Hepatocyte (in vitro differentiated cells): ENCODE measurements around the gene SOS1. TPM values are rescaled to one million over a fixed set of nuclear protein-coding genes. Genes with fewer than 3 reads are reported as not detected.

Source experiments
- DNase-seq: peaks from one replicate; pipeline ENCODE4 v3.0.0-alpha.2; 2016; ENCODE audit warnings: low spot score
- H2AFZ ChIP-seq: fragments of 200-600 bp; sonication (generic); 2 replicates; pipeline ENCODE4 v1.6.0; 2016; ENCODE audit warnings: antibody characterized with exemption, mild to moderate bottlenecking
- H3K27ac ChIP-seq: fragments of 200-600 bp; sonication (generic); 2 replicates; pipeline ENCODE4 v1.5.1; 2016; ENCODE audit warnings: mild to moderate bottlenecking
- H3K27me3 ChIP-seq: fragments of 200-600 bp; sonication (generic); 2 replicates; pipeline ENCODE4 v1.6.1; 2016
- H3K36me3 ChIP-seq: fragments of 200-600 bp; sonication (generic); replicated peaks from 2 replicates; pipeline ENCODE4 v1.5.1; 2016; ENCODE audit warnings: low read depth; ENCODE audit not compliant: insufficient read depth
- H3K4me1 ChIP-seq: fragments of 200-600 bp; sonication (generic); 2 replicates; pipeline ENCODE4 v1.5.1; 2016; ENCODE audit warnings: mild to moderate bottlenecking, moderate library complexity; ENCODE audit not compliant: insufficient read depth
- H3K4me2 ChIP-seq: fragments of 200-600 bp; sonication (generic); 2 replicates; pipeline ENCODE4 v1.6.0; 2016
- H3K4me3 ChIP-seq: fragments of 200-600 bp; sonication (generic); 2 replicates; pipeline ENCODE4 v1.5.1; 2016; ENCODE audit warnings: mild to moderate bottlenecking
- H3K79me2 ChIP-seq: fragments of 200-600 bp; sonication (generic); 2 replicates; pipeline ENCODE4 v1.6.0; 2017; ENCODE audit warnings: mild to moderate bottlenecking
- H3K9me2 ChIP-seq: fragments of 200-600 bp; sonication (generic); replicated peaks from 2 replicates; pipeline ENCODE4 v1.6.0; 2017; ENCODE audit warnings: mild to moderate bottlenecking; ENCODE audit not compliant: insufficient read depth
- H3K9me3 ChIP-seq: fragments of 200-600 bp; sonication (generic); 2 replicates; pipeline ENCODE4 v1.5.1; 2016; ENCODE audit warnings: low read depth, mild to moderate bottlenecking
- H4K20me1 ChIP-seq: fragments of 200-600 bp; sonication (generic); 2 replicates; pipeline ENCODE4 v1.6.0; 2016; ENCODE audit warnings: mild to moderate bottlenecking; ENCODE audit not compliant: insufficient read depth, poor library complexity, severe bottlenecking
- EZH2 ChIP-seq: fragments of 200-600 bp; sonication (generic); IDR thresholded peaks from 2 replicates; pipeline ENCODE4 v1.6.1; 2016; ENCODE audit warnings: antibody characterized with exemption, mild to moderate bottlenecking, borderline replicate concordance
- EZH2phosphoT487 ChIP-seq: fragments of 200-600 bp; sonication (generic); IDR thresholded peaks from one replicate; pipeline ENCODE4 v1.6.1; 2018; ENCODE audit warnings: antibody characterized with exemption, mild to moderate bottlenecking, low read depth, moderate library complexity; ENCODE audit not compliant: unreplicated experiment, severe bottlenecking
- WGBS: methylation state at CpG from one replicate; pipeline ENCODE4 v1.1.6; 2016; ENCODE audit warnings: low lambda C conversion rate; ENCODE audit errors: missing lambda C conversion rate; 5-methylcytosine and 5-hydroxymethylcytosine counted together
- polyA plus RNA-seq: library from polyadenylated mRNA; unstranded; fragments of >200 nt; fragmentation: Nextera tagmentation; extraction: Ambion mirVana; gene quantifications from 2 replicates; pipeline ENCODE4 v1.2.1, GENCODE V29; 2016
- total RNA-seq: library from RNA; depleted of rRNA; stranded (reverse); fragments of >200 nt; gene quantifications from 2 replicates; pipeline ENCODE4 v1.2.3, GENCODE V29; 2014
- TF ChIP-seq, protein P1 (sequence below): fragments of 200-600 bp; sonication (generic); IDR thresholded peaks from 2 replicates; pipeline ENCODE4 v1.5.1; 2016; ENCODE audit warnings: antibody characterized with exemption, mild to moderate bottlenecking; ENCODE audit not compliant: poor library complexity

The SOS1 gene
- 34.6 and 48.4 TPM in 2 replicates for total RNA-seq
- 11.9 and 14.4 TPM in 2 replicates for polyA plus RNA-seq

DNA sequence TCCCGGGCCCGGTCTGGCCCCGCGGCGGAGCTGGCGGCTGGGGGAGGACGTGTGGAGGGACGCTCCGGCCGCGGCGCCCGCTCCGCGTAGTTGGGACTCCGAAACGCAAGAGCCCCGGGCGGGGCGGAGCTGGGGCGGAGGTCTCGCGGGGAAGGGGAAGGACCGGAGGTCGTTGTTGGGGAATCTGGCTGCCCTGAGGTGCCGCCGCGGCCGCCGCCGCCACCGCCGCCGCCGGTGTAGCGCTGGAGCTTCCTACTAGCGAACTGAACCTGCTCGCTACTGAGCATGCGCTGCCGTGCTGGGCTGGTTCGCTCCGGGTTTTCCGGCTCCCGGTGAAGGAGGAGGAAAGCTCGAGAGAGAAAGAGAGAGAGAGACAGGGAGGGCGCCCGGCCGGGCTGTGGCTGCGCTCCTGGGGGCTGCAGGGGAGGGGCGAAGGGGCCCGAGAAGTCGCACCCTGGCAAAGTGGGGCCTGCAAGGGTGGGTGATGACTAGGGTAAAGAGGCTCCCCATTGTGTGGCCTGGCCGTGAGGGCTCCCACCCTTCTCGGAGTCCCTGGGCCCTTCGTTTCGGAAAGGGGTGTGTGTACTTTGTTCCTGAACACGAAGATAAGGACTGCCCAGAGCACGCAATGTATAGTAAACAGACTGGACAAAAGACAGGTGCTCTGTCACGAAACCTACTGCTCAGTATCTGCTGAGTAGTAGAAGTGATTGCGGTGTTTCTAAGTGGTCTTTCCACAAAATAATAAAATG, at the start of gene SOS1:
SOS1 (minus strand) TSS at position 281 of the 752 bp plus-strand sequence. CDS start 629 bp downstream, outside the sequence.
- peak within 1 kb of the TSS; percentile 97 for H3K27ac ChIP-seq
- H3K9me2 ChIP-seq, result no peaks in the 10 kb centered on the region
- peaks cover 42% of the 10 kb centered on the region for H3K4me1 ChIP-seq
- peak; percentile 97 for DNase-seq
- H4K20me1 ChIP-seq, result peaks cover 38% of the 10 kb centered on the region
- TF ChIP-seq EZH2, result no peak
- no peak for TF ChIP-seq EZH2phosphoT487
- TF ChIP-seq, protein P1, sequence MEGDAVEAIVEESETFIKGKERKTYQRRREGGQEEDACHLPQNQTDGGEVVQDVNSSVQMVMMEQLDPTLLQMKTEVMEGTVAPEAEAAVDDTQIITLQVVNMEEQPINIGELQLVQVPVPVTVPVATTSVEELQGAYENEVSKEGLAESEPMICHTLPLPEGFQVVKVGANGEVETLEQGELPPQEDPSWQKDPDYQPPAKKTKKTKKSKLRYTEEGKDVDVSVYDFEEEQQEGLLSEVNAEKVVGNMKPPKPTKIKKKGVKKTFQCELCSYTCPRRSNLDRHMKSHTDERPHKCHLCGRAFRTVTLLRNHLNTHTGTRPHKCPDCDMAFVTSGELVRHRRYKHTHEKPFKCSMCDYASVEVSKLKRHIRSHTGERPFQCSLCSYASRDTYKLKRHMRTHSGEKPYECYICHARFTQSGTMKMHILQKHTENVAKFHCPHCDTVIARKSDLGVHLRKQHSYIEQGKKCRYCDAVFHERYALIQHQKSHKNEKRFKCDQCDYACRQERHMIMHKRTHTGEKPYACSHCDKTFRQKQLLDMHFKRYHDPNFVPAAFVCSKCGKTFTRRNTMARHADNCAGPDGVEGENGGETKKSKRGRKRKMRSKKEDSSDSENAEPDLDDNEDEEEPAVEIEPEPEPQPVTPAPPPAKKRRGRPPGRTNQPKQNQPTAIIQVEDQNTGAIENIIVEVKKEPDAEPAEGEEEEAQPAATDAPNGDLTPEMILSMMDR, result no peak
- no peaks in the 10 kb centered on the region for H3K27me3 ChIP-seq
- no peaks in the 10 kb centered on the region for H3K9me3 ChIP-seq
- peak within 1 kb of the TSS; percentile 72 for H3K4me3 ChIP-seq
- WGBS, result 1% methylated on average over 23 of the region's 60 CpGs
- peak within 1 kb of the TSS; percentile 83 for H3K4me2 ChIP-seq
- peaks cover 54% of the 10 kb centered on the region for H3K79me2 ChIP-seq
- H3K36me3 ChIP-seq, result no peaks in the 10 kb centered on the region
- H2AFZ ChIP-seq, result peak within 1 kb of the TSS; percentile 31

DNA sequence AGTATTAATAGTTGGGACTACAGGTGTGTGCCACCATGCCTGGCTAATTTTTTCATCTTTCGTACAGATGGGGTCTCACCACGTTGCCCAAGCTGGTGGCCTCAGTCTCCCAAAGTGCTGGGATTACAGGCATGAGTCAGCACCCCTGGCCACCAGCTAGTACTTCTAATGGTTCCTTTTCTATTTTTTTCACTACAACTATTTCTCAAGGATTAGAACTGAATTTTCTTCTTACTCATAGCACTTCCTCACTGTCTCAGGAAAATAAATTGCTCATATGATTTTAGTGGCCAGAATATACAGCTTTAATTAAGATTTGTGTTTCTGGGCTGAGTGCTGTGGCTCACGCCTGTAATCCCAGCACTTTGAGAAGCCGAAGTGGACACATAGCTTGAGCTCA, 43.2 kb upstream of the SOS1 start:
- no peak for DNase-seq
- Histone ChIP-seq H2AFZ (no peak overlapping the region), H3K79me2 (no peaks in the 10 kb centered on the region), H3K4me1 (no peaks in the 10 kb centered on the region), H3K36me3 (no peaks in the 10 kb centered on the region), H3K9me3 (no peaks in the 10 kb centered on the region), H3K9me2 (no peaks in the 10 kb centered on the region), H3K27me3 (no peaks in the 10 kb centered on the region), H3K27ac (no peak overlapping the region), H3K4me3 (no peak overlapping the region), H3K4me2 (no peak overlapping the region), H4K20me1 (no peaks in the 10 kb centered on the region)
- WGBS, result 90% methylated on average over 4 of the region's 4 CpGs
- no peak for TF ChIP-seq EZH2phosphoT487
- TF ChIP-seq EZH2, result no peak
- TF ChIP-seq, protein P1, result no peak

DNA sequence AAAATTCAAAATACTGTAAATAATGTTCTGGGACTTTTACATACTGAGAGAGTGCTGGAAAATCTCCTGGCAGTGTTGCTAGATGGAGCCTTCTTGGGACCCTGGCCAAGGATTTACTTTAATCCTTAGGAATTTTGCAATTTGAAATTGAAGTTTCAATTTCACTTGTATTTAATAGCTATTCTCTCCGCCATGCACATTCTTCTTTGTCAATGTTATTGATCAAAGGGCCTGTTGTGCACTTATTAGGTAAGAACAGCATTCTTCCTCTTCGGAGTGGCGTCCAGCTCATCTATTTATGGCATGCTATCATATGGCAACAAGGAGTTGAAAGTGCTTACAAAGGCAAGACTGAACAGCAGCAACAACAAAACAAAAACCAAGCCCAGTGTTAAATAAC, 40.1 kb upstream of the SOS1 start:
- WGBS, result 60% methylated on average over 3 of the region's 3 CpGs
- no peak for DNase-seq
- Histone ChIP-seq H3K4me3 (no peak overlapping the region), H3K9me3 (no peaks in the 10 kb centered on the region), H4K20me1 (no peaks in the 10 kb centered on the region), H3K4me1 (no peaks in the 10 kb centered on the region), H3K36me3 (no peaks in the 10 kb centered on the region), H3K79me2 (no peaks in the 10 kb centered on the region), H3K27ac (no peak overlapping the region), H2AFZ (no peak overlapping the region), H3K4me2 (peak overlapping the region; percentile 22), H3K27me3 (no peaks in the 10 kb centered on the region), H3K9me2 (no peaks in the 10 kb centered on the region)
- no peak for TF ChIP-seq EZH2phosphoT487
- TF ChIP-seq, protein P1, result no peak
- TF ChIP-seq EZH2, result no peak
